ENCODE results near the gene IFT88. TPM values are rescaled to one million over a fixed set of nuclear protein-coding genes. Genes with fewer than 3 reads are reported as not detected.

The IFT88 gene
- polyA plus RNA-seq, 1 of the 3 experiments (the other 2 are of a cell fraction) = 6.2 TPM

GRCh38 chr13:20686167-20686566, 119.2 kb downstream of the IFT88 start:
- Histone ChIP-seq H3K9ac (no peak overlapping the region), H4K20me1 (ENCODE audit: insufficient read depth) (no peaks in the 10 kb centered on the region), H3K4me3 (ENCODE audit: low read depth in 2 of 2, low read length in 1 of 2) (no peak overlapping the region), H3K4me1 (ENCODE audit: control insufficient read depth in 1 of 2, insufficient read depth in 2 of 2, low read depth in 1 of 2, low read length in 1 of 2) (no peaks in the 10 kb centered on the region), H3K9me3 (no peaks in the 10 kb centered on the region), H3K27ac (ENCODE audit: low read depth in 2 of 2, low read length in 1 of 2) (no peak overlapping the region), H3F3A (replicated peaks; ENCODE audit: insufficient read depth) (no peaks in the 10 kb centered on the region), H3K27me3 (ENCODE audit: insufficient read depth) (no peaks in the 10 kb centered on the region), H3K9me2 (no peaks in the 10 kb centered on the region), H3K36me3 (replicated peaks in 1 of 2; ENCODE audit: control insufficient read depth in 1 of 2, insufficient read depth in 2 of 2, low read length in 1 of 2) (peaks cover 0 to 3% of the 10 kb centered on the region in 2 experiments), H3K79me2 (ENCODE audit: insufficient read depth) (no peaks in the 10 kb centered on the region), H2AFZ (ENCODE audit: low read depth) (no peak overlapping the region), H3K4me2 (no peak overlapping the region)
- POLR2A ChIA-PET = no interaction called here
- CTCF ChIA-PET = no interaction called here
- TF ChIP-seq NFIC (IDR thresholded peaks at IDR 0.05; ENCODE audit: borderline replicate concordance) (no peak), SMC3 (IDR thresholded peaks at IDR 0.05; ENCODE audit: low read depth, low read length) (no peak), RFX5 (IDR thresholded peaks at IDR 0.05; ENCODE audit: low read length) (no peak), IRF3 (IDR thresholded peaks at IDR 0.05; ENCODE audit: low read depth, low read length) (no peak), POLR2AphosphoS5 (IDR thresholded peaks at IDR 0.05; ENCODE audit: low read depth, low read length) (no peak)
- no peak for DNase-seq
- 88% methylated on average over 1 of the region's 1 CpG for WGBS (ENCODE audit: low lambda C conversion rate)

- Histone ChIP-seq H3K79me2 (ENCODE audit: insufficient read depth) (no peaks in the 10 kb centered on the region), H3K36me3 (replicated peaks in 1 of 2; ENCODE audit: control insufficient read depth in 1 of 2, insufficient read depth in 2 of 2, low read length in 1 of 2) (peaks cover 0 to 3% of the 10 kb centered on the region in 2 experiments), H3K27me3 (ENCODE audit: insufficient read depth) (no peaks in the 10 kb centered on the region), H3K27ac (ENCODE audit: low read depth in 2 of 2, low read length in 1 of 2) (no peak overlapping the region), H2AFZ (ENCODE audit: low read depth) (no peak overlapping the region), H3K9me2 (no peaks in the 10 kb centered on the region), H3K4me3 (ENCODE audit: low read depth in 2 of 2, low read length in 1 of 2) (no peak overlapping the region), H3F3A (replicated peaks; ENCODE audit: insufficient read depth) (no peaks in the 10 kb centered on the region), H3K9me3 (no peaks in the 10 kb centered on the region), H3K4me2 (no peak overlapping the region), H4K20me1 (ENCODE audit: insufficient read depth) (no peaks in the 10 kb centered on the region), H3K9ac (no peak overlapping the region), H3K4me1 (ENCODE audit: control insufficient read depth in 1 of 2, insufficient read depth in 2 of 2, low read depth in 1 of 2, low read length in 1 of 2) (no peaks in the 10 kb centered on the region)
- 94% methylated on average over 4 of the region's 4 CpGs for WGBS (ENCODE audit: low lambda C conversion rate)
- CTCF ChIA-PET = interaction anchor here (1.7 kb wide), 1 partner anchor 15 kb away, joined by 4 read pairs; no protein-coding TSS in a partner anchor
- POLR2A ChIA-PET = no interaction called here
- DNase-seq = no peak
- TF ChIP-seq REST (IDR thresholded peaks at IDR 0.05; ENCODE audit: low read depth, low read length) (no peak), CHD2 (IDR thresholded peaks at IDR 0.05; ENCODE audit: low read length, partially characterized antibody) (no peak), JUND (IDR thresholded peaks at IDR 0.05) (no peak), EZH2phosphoT487 (IDR thresholded peaks at IDR 0.05; ENCODE audit: borderline replicate concordance, low read depth) (no peak), ELF1 (IDR thresholded peaks at IDR 0.05) (no peak), RCOR1 (IDR thresholded peaks at IDR 0.05; ENCODE audit: low read length) (no peak), IRF3 (IDR thresholded peaks at IDR 0.05; ENCODE audit: low read depth, low read length) (no peak), TAF1 (IDR thresholded peaks at IDR 0.05; ENCODE audit: borderline replicate concordance, low read depth, low read length) (no peak), USF1 (IDR thresholded peaks at IDR 0.05; ENCODE audit: borderline replicate concordance, low read depth) (no peak), CTCF (IDR thresholded peaks at IDR 0.05) (no peak), NRF1 (IDR thresholded peaks at IDR 0.05; ENCODE audit: low read depth, low read length) (no peak), SIN3A (IDR thresholded peaks at IDR 0.05; ENCODE audit: borderline replicate concordance, low read depth, low read length) (no peak), PBX3 (IDR thresholded peaks at IDR 0.05) (no peak)
Observed at GRCh38 chr13:20686863-20687579, 120.1 kb downstream of the IFT88 start.
